ENCODE measurements around the gene HNRNPA3. TPM values are rescaled to one million over a fixed set of nuclear protein-coding genes. Genes with fewer than 3 reads are reported as not detected.
A peak's percentile ranks its signal among the peaks of the same experiment; 100 is the strongest.
"Not testable (repeated sequence)": the region's sequence is repeated elsewhere in the genome, so short reads cannot be mapped to it uniquely, and the experiment has no call there.

Gene HNRNPA3
- total RNA-seq, 2 donors from 2014 or later: 107 to 177 TPM

DNA sequence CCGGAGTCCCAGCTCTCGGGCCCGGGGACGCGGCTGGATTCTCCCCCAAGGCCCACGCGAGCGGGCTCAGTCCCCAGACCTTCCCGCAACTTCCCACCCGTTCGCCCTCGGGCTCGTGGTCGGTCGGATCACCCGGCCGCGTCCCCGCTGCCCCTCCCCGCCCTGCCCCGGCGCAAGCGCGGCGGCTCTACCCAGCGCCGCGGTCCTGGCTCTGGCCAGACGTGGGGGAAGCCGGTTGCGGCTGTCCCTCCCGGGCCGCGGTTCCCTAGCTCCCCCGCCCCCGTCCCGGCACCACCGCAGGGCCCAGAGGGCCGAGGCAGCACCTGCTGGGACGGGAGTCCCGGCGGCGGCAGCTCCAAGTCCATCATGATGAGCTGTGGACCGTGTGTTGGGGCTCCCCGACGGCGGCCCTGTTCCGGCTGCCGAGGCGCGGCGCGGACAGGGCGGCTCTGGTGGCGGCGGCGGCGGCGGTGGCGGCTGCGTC lies 51.7 kb downstream of the HNRNPA3 start:
- no peak for DNase-seq
- intact Hi-C loops (cut with DNase I, micrococcal nuclease): loop anchor here in 1 of 2 donors (10.0 kb wide), 2 partner anchors 49 to 99 kb away; partner anchors contain the start of gene HNRNPA3
- peak; percentile 21 for ATAC-seq

DNA sequence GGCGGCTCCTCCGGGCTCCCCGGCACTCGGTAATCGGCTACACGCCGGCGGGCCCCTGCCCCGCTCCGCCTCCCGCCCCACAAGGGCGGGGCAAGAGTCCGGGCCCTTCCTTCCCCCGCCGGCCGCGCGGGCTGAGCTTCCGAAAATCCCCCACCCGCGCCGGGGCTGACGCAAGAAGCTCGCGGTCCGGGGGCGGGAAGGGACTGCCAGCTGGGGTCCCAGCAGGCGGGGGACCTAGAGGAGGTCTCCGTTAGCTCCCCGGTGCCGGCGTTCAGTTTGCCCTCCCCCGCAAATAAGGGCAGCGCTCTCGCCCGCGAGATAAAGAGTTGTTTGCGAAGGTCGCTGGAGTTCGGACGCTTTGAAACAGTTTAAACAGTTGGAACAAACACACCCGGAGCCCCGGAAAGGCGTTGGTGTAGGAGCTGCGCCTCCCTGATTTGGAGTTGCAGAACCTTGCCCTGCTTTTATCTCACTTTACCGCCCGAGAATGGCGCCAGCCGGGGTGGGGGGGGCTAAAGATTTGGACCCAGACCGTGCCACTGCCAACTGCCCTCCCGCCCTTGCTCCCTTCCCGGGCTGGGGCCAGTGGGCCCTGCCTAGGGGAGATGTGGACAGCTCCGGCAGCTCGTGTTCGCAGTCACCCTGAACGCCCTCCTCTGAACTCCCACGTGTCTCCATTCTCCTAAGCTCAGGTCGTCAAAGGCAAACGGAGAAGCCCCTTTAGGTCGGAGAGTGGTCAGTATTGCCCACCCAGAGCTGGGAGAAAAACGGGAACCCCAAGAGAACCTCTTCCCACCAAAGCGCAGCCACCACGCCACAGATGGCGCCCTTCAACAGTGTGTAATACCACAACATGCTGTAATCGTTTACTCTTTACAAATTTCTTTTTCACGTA lies 52.3 kb downstream of the HNRNPA3 start, which contains the start of gene NFE2L2:
Gene NFE2L2, minus strand, starts transcription at position 35 of the 895 bp plus-strand sequence. CDS start 151 bp downstream, outside the sequence.
- ATAC-seq (peak; percentile 74), DNase-seq (peak; percentile 92 to 94)
- intact Hi-C loops (cut with DNase I, micrococcal nuclease): loop anchor here in 1 of 2 donors (10.0 kb wide), 2 partner anchors 50 to 100 kb away; partner anchors contain the start of gene HNRNPA3

DNA sequence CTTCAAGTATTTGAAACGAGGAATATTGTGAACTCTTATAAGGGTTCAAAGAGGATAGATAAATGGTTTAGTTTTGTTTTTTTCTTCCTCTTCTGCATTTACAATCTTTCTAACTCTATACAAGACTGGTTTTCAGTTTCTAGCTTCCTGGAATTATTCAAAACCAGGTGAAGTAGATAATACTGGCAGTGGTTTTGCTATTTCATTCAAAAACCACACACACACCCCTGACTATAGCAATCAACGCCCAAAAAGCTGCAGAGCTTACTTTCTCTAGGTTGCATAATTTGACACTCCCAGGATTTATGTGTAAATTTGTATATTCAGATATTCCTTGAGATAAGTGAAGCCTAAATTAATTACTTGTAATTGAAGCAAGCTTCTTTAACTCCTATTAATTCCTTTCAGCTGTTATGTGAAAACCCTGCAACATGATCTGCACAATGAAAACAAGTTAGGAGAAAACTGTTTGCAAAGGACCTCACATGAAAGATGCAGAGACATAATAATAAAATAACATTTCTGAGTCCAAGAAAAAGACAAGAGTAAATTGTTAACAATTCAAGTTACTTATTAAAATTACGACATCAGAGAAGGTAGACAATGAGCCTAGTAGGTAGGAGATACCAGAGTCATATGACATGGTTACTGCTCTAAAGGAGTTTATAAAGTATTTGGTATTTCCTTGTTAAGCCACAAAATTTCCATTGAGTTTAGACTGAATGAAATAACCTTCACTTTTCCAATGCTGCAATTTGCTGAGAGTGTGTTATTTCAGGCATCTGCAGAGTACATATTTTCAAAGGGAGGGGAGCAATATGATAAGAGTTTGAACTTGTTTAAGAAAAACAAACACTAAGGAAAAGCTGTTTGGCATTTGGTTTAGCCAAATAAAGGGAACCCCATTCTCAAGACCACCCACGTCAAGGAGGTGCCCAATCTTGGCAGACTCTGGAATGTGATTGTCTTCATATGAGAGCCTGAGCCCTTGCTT lies 53.5 kb downstream of the HNRNPA3 start:
- ATAC-seq (peak; percentile 5), DNase-seq (no peak)
- intact Hi-C loops (cut with DNase I, micrococcal nuclease): loop anchor here in 1 of 2 donors (10.0 kb wide), 2 partner anchors 51 to 101 kb away; partner anchors contain the start of gene HNRNPA3

DNA sequence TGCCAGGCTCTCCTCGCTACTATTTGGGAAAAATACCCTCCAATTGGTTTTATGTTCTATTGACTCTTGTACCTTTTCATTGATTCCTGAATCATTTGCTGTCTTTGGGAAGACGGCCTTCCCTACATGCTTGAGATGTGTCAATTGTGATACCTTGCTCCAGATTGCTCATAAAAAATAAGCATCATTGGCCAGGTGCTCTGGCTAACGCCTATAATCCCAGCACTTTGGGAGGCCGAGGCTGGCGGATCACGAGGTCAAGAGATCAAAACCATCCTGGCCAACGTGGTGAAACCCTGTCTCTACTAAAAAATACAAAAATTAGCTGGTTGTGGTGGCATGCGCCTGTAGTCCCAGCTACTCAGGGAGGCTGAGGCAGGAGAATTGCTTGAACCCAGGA lies 54.4 kb downstream of the HNRNPA3 start:
- not testable (repeated sequence) for ATAC-seq, DNase-seq
- intact Hi-C loops (cut with DNase I, micrococcal nuclease): loop anchor here in 1 of 2 donors (10.0 kb wide), 2 partner anchors 52 to 102 kb away; partner anchors contain the start of gene HNRNPA3

DNA sequence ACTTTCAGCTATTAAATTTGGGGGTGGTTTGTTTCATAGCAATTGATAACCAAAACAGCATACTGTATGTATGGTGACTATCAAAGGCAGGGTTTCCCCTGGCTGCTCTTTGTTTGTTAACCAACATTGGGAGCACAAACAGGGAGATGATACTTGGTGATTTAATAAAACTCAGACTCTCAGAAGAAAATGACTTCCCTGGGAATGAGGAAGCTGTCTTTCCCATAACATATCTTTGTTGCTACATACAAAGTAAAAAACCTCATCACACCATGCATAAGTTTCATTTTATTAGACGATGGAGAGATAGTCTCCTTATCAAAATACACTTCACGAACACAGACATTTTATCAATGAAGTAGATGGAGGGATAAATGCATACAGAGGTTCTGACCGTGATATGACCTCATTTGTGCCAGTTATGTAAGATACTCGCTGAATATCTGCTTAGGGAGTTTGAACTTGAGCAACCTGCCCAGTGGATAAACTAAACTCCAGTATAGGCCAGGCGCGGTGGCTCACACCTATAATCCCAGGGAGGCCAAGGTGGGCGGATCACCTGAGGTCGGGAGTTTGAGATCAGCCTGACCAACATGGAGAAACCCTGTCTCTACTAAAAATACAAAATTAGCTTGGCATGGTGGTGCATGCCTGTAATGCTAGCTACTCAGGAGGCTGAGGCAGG lies 55.7 kb downstream of the HNRNPA3 start:
- intact Hi-C loops (cut with DNase I, micrococcal nuclease): loop anchor here in 1 of 2 donors (10.0 kb wide), 2 partner anchors 54 to 104 kb away; partner anchors contain the start of gene HNRNPA3
- no peak for DNase-seq
- no peak for ATAC-seq

DNA sequence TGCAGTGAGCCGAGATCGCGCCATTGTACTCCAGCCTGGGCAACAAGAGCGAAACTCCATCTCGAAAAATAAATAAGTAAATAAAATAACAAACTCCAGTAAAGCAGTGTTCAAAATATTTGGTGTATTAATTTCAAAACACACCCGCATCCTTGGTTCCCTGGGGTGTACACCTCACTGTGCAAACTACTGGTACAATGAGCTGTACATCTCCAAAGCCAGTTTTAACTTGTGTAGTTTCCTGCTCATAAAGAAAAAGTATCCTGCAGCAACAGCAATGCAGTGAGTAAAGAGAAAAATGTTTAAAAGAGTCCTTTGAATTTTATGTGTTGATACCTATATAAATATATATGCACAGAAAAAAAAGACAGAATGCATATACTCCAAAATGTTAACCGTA lies 56.3 kb downstream of the HNRNPA3 start:
- DNase-seq: no peak
- no peak for ATAC-seq
- intact Hi-C loops (cut with DNase I, micrococcal nuclease): loop anchor here in 1 of 2 donors (10.0 kb wide), 2 partner anchors 54 to 104 kb away; partner anchors contain the start of gene HNRNPA3

DNA sequence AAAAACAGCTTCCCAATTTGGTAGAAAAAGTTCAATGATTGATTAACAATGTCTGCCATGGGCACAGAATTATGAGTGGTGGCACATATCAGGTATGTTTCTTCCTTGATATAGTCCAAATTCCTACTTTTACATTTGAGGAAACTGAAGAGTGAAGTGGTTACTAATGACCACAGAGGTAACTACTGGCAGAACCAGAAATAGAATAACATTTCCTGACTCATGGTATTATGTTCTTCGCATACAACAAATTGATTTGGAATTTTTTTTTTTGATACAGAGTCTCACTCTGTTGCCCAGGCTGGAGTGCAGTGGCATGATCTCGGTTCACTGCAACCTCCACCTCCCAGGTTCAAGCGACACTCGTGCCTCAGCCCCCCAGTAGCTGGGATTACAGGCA lies 57.9 kb downstream of the HNRNPA3 start:
- intact Hi-C loops (cut with DNase I, micrococcal nuclease): no loop called here
- no peak for DNase-seq

DNA sequence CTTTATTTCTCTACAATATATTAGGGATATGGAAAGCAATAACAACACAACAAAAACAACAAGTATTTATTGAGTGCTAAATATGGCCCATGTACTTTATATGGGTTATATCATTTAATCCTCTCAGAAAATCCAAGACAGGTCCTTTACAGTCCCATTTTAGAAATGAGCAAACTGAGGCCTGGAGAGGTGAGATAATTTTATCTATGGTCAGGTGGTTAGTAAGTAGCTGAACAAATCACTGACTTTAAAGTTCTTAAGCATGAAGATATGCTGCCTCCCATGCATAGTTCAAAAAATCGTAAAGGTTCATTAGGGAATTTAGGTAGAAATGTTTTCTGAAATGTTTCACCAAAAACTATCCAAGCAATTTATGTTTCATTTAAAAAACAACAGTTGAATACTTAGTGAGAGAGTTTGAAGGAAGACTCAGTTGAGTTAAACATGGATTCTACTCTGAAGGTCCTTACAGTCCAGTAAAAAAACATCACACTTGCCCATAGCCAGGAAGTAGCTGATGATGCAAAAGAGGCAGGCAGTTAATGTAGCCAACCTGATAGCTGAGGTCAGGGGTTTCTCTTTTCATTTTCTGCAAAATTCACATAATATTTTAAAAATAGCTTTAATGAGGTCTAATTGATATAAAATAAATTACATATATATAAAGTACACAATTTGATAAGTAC lies 59.5 kb downstream of the HNRNPA3 start:
- DNase-seq (no peak), ATAC-seq (no peak)
- intact Hi-C loops (cut with DNase I, micrococcal nuclease): no loop called here

More for the DNA sequence above, 57.9 kb downstream of the HNRNPA3 start:
- no peak for ATAC-seq

DNA sequence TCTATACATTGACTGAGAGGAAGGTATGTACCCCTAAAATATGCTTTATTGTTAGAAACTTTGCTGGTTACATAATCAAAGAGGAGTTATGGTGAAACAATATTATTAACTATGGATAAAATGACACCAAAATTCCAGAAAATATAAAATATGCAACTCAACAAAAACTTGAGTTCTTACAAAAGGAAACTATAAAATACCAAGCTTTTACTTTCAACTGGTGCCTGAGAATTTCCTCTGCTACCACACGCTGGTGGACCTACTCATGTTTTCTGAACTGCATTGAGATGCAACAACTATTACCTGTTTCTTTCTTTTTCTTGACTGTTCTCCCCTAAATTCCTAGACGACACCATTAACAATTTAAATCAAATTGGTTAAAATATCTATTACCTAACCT lies 60.2 kb downstream of the HNRNPA3 start:
- no peak for ATAC-seq
- DNase-seq: no peak
- intact Hi-C loops (cut with DNase I, micrococcal nuclease): no loop called here

DNA sequence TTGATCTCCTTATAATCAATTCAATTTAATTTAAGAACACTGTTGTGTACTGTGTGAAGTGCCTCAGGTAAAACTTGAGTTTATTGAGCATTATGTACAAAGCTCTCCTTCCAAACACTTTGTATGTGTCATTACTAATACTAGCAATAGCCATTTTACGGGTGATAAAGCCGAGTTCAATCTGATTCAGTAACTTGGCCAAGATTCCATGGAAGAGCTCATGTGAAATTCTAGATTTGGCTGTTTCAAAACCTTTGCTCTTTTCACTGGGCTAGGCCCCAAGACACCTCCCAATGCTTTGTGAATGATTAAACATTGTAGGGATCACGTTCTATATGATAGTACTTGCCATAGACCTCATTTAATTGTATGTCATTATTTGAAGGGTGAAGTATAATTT lies 60.8 kb downstream of the HNRNPA3 start:
- ATAC-seq: peak; percentile 98
- intact Hi-C loops (cut with DNase I, micrococcal nuclease): no loop called here
- DNase-seq: no peak

Small RNAs within 50 kb of the gene (microRNA-seq; reads per million reads assigned to microRNA genes)
- gene MIR3128: 0 reads per million in 2 donors

Other genes with a start within 250 kb of the HNRNPA3 start
- gene NFE2L2, start 51.9 kb downstream of the HNRNPA3 start, total RNA-seq: 10 to 100 TPM; 73.1 to 94.1 TPM
- 10 to 100 TPM; 54.9 to 62.3 TPM for gene AGPS, start 180.0 kb downstream of the HNRNPA3 start, total RNA-seq

Data from left colon (tissue), 2 donors.